CD4-positive, alpha-beta T cell (primary cell): Measurements from ENCODE around the gene WDFY2. TPM values are rescaled to one million over a fixed set of nuclear protein-coding genes. Genes with fewer than 3 reads are reported as not detected.

Experiments used
- ATAC-seq: fragments of 200-7000 bp; cut with Tn5 transposase; one replicate; pipeline ENCODE4 v1.10.0; 2022; ENCODE audit warnings: mild to moderate bottlenecking; ENCODE audit not compliant: poor library complexity
- CTCF ChIA-PET: fragments of 350-600 bp; sonication (Branson Sonifier 250); formaldehyde crosslinking; loops from one replicate; lab custom pipeline; 2021; ENCODE audit warnings: antibody characterized with exemption, inconsistent platforms; lab: Charles Lee
- POLR2A ChIA-PET: fragments of 350-600 bp; sonication (Branson Sonifier 250); formaldehyde crosslinking; loops from one replicate; lab custom pipeline; 2021; ENCODE audit warnings: antibody characterized with exemption, inconsistent platforms; lab: Charles Lee
- DNase-seq, 14 experiments: peaks; one replicate each; pipeline ENCODE4 v3.0.0-alpha.2; 2013 to 2020; ENCODE audit warnings: mixed read lengths in 2 of 14
- H3K27ac ChIP-seq, 2 donors: one replicate each; pipeline versions ENCODE4 v1.5.1 to v1.7.0; 2013; ENCODE audit warnings: low read length in 2 of 2, low read depth in 1 of 2, mild to moderate bottlenecking in 1 of 2
- H3K27me3 ChIP-seq, 2 experiments: 1 replicate in 1 of 2; 2 replicates in 1 of 2; pipeline versions ENCODE4 v1.6.1 to v1.7.0; 2013; ENCODE audit warnings: low read length in 2 of 2, control low read depth in 1 of 2, mild to moderate bottlenecking in 1 of 2, moderate library complexity in 1 of 2; ENCODE audit not compliant: insufficient read depth in 2 of 2, control insufficient read depth in 1 of 2
- H3K36me3 ChIP-seq: one replicate; pipeline ENCODE4 v1.6.1; 2013; ENCODE audit warnings: low read length, control low read depth; ENCODE audit not compliant: insufficient read depth
- H3K4me1 ChIP-seq: one replicate; pipeline ENCODE4 v1.6.1; 2013; ENCODE audit warnings: low read length, control low read depth; ENCODE audit not compliant: insufficient read depth
- H3K4me3 ChIP-seq: one replicate; pipeline ENCODE4 v1.5.1; 2013; ENCODE audit warnings: mild to moderate bottlenecking, low read length, moderate library complexity
- H3K9me3 ChIP-seq, 2 experiments: 1 replicate in 1 of 2; 2 replicates in 1 of 2; pipeline versions ENCODE4 v1.6.1 to v1.7.0; 2013; ENCODE audit warnings: low read length in 2 of 2, mild to moderate bottlenecking in 2 of 2, control low read depth in 1 of 2, moderate library complexity in 1 of 2; ENCODE audit not compliant: control insufficient read depth in 1 of 2, insufficient read depth in 1 of 2
- H3K27ac Mint-ChIP-seq: one replicate; pipeline ENCODE4 v1.8.0; 2020; ENCODE audit warnings: mixed read lengths
- H3K27me3 Mint-ChIP-seq: one replicate; pipeline ENCODE4 v1.8.0; 2021; ENCODE audit warnings: mixed read lengths
- H3K36me3 Mint-ChIP-seq: one replicate; pipeline ENCODE4 v1.8.0; 2021; ENCODE audit warnings: low read depth, mixed read lengths
- H3K4me1 Mint-ChIP-seq: one replicate; pipeline ENCODE4 v1.8.0; 2021; ENCODE audit warnings: low read depth, mixed read lengths
- H3K4me3 Mint-ChIP-seq: one replicate; pipeline ENCODE4 v1.8.0; 2020; ENCODE audit warnings: mild to moderate bottlenecking, mixed read lengths
- H3K9me3 Mint-ChIP-seq: one replicate; pipeline ENCODE4 v1.8.0; 2020; ENCODE audit warnings: mixed read lengths
- intact Hi-C, 2 experiments: fragments of 100-400 bp; cut with DNase I in 1 of 2; cut with micrococcal nuclease in 1 of 2; formaldehyde crosslinking; loops; one replicate each; pipeline versions ENCODE4 v1.15.1 to v1.9.0; 2023 to 2025; cut with DNase I, micrococcal nuclease
- total RNA-seq, 174 experiments: library from RNA in 2 of 174; stranded (reverse) in 2 of 174; gene quantifications; one replicate each; pipeline ENCODE4 v1.2.3 and lab custom pipeline; 2021 to 2026
- TF ChIP-seq, protein P1 (sequence below): fragments of 200-600 bp; IDR thresholded peaks from one replicate; pipeline ENCODE4 v1.8.0; 2022; ENCODE audit warnings: antibody characterized with exemption, mild to moderate bottlenecking

The WDFY2 gene
- total RNA-seq, 2 experiments from 2014 or later = 21.4 to 21.9 TPM

DNA sequence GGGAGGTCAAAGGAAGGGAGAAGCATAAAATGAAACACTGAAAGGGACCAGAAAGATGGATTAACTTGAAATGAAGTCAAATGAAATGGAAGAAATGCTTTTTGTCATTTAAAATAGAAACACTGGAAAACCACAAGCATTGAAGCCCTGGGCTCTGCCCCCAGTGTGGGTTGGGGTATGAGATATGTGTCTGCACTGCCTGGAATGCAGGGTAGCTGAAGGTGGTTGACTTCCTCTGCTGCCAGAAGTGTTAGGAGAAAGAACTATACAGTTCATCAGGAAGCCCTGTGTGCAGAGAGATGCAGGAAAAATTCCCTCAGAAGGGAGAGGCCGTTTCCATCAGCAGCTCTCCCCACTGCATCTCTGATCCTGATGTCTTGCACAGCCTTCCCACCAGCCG, 150.5 kb downstream of the WDFY2 start:
- CTCF ChIA-PET = no interaction called here

DNA sequence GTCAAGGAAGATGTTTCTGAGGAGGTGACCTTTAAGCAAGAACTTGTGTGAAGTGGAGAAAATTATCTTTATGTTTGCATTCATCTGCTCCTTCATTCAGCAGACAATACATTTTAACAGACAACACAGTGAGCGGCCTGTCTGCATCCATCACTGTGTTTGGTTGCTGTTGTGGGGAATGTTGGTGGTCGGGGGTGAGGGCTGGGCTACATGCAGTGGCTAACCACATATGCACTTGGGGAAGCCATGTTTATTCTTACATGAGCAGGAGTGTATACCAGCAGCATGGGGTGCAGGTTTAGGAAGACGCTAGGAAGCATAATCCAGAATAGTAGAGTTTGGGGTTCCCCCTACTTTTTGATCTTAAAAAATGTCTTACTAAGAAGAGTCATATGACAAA, 153.3 kb downstream of the WDFY2 start:
- Histone ChIP-seq H3K36me3 (peaks cover 24% of the 10 kb centered on the region), H3K4me3 (no peak overlapping the region), H3K9me3 (no peaks in the 10 kb centered on the region), H3K27me3 (no peaks in the 10 kb centered on the region), H3K27ac (no peak overlapping the region), H3K4me1 (peaks cover 2% of the 10 kb centered on the region)
- ChIA-PET POLR2A (no interaction called here), CTCF (interaction anchor here (0.7 kb wide), 1 partner anchor 11 kb away, joined by 4 read pairs; no protein-coding TSS in a partner anchor)
- H3K4me3 Mint-ChIP-seq = no peak overlapping the region
- intact Hi-C loops = loop anchor here in 1 of 2 experiments (10.0 kb wide), 1 partner anchor 93 kb away; no protein-coding TSS in a partner anchor
- H3K9me3 Mint-ChIP-seq = no peaks in the 10 kb centered on the region
- H3K27me3 Mint-ChIP-seq = no peaks in the 10 kb centered on the region
- peaks cover 64% of the 10 kb centered on the region for H3K36me3 Mint-ChIP-seq
- ATAC-seq (no peak), DNase-seq (peak in 1 of 14 experiments; percentile 7)
- TF ChIP-seq, protein P1, sequence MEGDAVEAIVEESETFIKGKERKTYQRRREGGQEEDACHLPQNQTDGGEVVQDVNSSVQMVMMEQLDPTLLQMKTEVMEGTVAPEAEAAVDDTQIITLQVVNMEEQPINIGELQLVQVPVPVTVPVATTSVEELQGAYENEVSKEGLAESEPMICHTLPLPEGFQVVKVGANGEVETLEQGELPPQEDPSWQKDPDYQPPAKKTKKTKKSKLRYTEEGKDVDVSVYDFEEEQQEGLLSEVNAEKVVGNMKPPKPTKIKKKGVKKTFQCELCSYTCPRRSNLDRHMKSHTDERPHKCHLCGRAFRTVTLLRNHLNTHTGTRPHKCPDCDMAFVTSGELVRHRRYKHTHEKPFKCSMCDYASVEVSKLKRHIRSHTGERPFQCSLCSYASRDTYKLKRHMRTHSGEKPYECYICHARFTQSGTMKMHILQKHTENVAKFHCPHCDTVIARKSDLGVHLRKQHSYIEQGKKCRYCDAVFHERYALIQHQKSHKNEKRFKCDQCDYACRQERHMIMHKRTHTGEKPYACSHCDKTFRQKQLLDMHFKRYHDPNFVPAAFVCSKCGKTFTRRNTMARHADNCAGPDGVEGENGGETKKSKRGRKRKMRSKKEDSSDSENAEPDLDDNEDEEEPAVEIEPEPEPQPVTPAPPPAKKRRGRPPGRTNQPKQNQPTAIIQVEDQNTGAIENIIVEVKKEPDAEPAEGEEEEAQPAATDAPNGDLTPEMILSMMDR = no peak
- H3K4me1 Mint-ChIP-seq = peaks cover 12% of the 10 kb centered on the region
- H3K27ac Mint-ChIP-seq = no peak overlapping the region

More for the DNA sequence above, 150.5 kb downstream of the WDFY2 start:
- TF ChIP-seq, protein P1 = no peak
- Histone ChIP-seq H3K27ac (no peak overlapping the region), H3K27me3 (no peaks in the 10 kb centered on the region), H3K36me3 (peaks cover 23% of the 10 kb centered on the region), H3K9me3 (no peaks in the 10 kb centered on the region), H3K4me3 (no peak overlapping the region), H3K4me1 (peaks cover 13% of the 10 kb centered on the region)
- POLR2A ChIA-PET = no interaction called here
- intact Hi-C loops = loop anchor here in 1 of 2 experiments (10.0 kb wide), 1 partner anchor 90 kb away; no protein-coding TSS in a partner anchor
- Mint-ChIP-seq H3K36me3 (peaks cover 47% of the 10 kb centered on the region), H3K9me3 (no peaks in the 10 kb centered on the region), H3K27ac (no peak overlapping the region), H3K4me1 (peaks cover 16% of the 10 kb centered on the region), H3K4me3 (no peak overlapping the region), H3K27me3 (no peaks in the 10 kb centered on the region)
- no peak for ATAC-seq
- DNase-seq = no peak

DNA sequence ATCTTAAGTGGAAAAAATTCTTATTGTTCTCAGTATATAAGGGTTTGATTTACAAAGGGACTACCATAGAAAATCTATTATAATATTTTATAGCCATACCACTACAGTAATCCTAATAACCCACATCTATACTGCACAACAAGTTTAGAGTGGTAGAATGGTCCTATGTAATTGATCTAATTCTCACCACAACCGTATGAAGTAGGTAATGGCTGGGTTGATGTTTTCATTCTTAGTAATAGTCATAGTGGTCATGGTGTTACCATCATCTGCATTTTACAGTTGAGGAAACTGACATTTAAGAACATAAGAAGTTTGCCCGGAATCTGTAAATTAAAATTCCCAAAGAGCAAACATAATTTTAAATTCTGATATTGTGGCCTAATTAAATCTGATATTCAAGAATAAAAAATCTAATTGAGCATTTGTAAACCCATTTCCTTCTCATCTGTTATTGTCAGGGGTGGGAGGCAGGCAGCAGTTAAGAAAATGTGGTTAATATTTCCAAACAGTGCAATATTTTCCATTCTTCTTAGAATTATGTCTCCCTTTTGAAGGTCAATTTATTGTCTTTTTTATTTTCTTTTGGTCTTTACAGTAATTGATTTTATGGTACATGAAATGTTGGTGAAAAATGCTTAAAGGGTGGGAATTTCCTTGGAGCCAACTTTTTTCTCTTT, 154.1 kb downstream of the WDFY2 start:
- no peaks in the 10 kb centered on the region for H3K9me3 Mint-ChIP-seq
- Histone ChIP-seq H3K36me3 (peaks cover 24% of the 10 kb centered on the region), H3K27ac (no peak overlapping the region), H3K4me1 (peaks cover 2% of the 10 kb centered on the region), H3K27me3 (no peaks in the 10 kb centered on the region), H3K9me3 (no peaks in the 10 kb centered on the region), H3K4me3 (no peak overlapping the region)
- intact Hi-C loops = loop anchor here in 1 of 2 experiments (10.0 kb wide), 1 partner anchor 94 kb away; no protein-coding TSS in a partner anchor
- DNase-seq (no peak), ATAC-seq (no peak)
- TF ChIP-seq, protein P1 = no peak
- H3K4me1 Mint-ChIP-seq = peaks cover 12% of the 10 kb centered on the region
- no peak overlapping the region for H3K4me3 Mint-ChIP-seq
- ChIA-PET POLR2A (no interaction called here), CTCF (no interaction called here)
- no peaks in the 10 kb centered on the region for H3K27me3 Mint-ChIP-seq
- peaks cover 67% of the 10 kb centered on the region for H3K36me3 Mint-ChIP-seq
- H3K27ac Mint-ChIP-seq = no peak overlapping the region
